Measurements from ENCODE around the gene FAM83E. TPM values are rescaled to one million over a fixed set of nuclear protein-coding genes. Genes with fewer than 3 reads are reported as not detected.

FAM83E gene
- total and polyA plus RNA-seq, 4 donors, result 0.45 to 12.3 (median 0.74) TPM; not detected in 1

GRCh38 chr19:48618278-48618915, 3.5 kb upstream of the FAM83E start:
- peak in 1 of 2 donors; percentile 79 for DNase-seq
- Histone ChIP-seq H3K9me3 (ENCODE audit: control insufficient read depth, low read length) (no peaks in the 10 kb centered on the region), H3K4me1 (ENCODE audit: control insufficient read depth in 1 of 2, insufficient read depth in 2 of 2, low read length in 2 of 2) (no peaks in the 10 kb centered on the region), H3K27me3 (ENCODE audit: control insufficient read depth in 1 of 2, insufficient read depth in 2 of 2, low read length in 1 of 2) (no peaks in the 10 kb centered on the region), H3K27ac (ENCODE audit: low read depth in 1 of 2, low read length in 2 of 2) (peak overlapping the region in 1 of 2 donors; percentile 42), H3K4me3 (ENCODE audit: low read length in 2 of 2) (peak overlapping the region; percentile 81 to 87), H3K36me3 (ENCODE audit: control insufficient read depth in 1 of 2, insufficient read depth in 2 of 2, low read length in 1 of 2) (peaks cover 0 to 10% of the 10 kb centered on the region in 2 donors)
- intact Hi-C loops (cut with DNase I), result no loop called here
- WGBS, 2 donors, result 1% methylated on average over 18 of the region's 18 CpGs
- ATAC-seq (ENCODE audit: low FRiP score), result no peak

- no peaks in the 10 kb centered on the region for H3K4me1 ChIP-seq (ENCODE audit: control insufficient read depth in 1 of 2, insufficient read depth in 2 of 2, low read length in 2 of 2)
- no peaks in the 10 kb centered on the region for H3K27me3 ChIP-seq (ENCODE audit: control insufficient read depth in 1 of 2, insufficient read depth in 2 of 2, low read length in 1 of 2)
- H3K27ac ChIP-seq (ENCODE audit: low read depth in 1 of 2, low read length in 2 of 2), result no peak overlapping the region
- WGBS, 2 donors, result 55 to 56% methylated on average over 18 of the region's 18 CpGs
- H3K36me3 ChIP-seq (ENCODE audit: control insufficient read depth in 1 of 2, insufficient read depth in 2 of 2, low read length in 1 of 2), result peaks cover 0 to 10% of the 10 kb centered on the region in 2 donors
- ATAC-seq (ENCODE audit: low FRiP score) (no peak), DNase-seq (no peak)
- intact Hi-C loops (cut with DNase I), result no loop called here
- H3K9me3 ChIP-seq (ENCODE audit: control insufficient read depth, low read length), result no peaks in the 10 kb centered on the region
- H3K4me3 ChIP-seq (ENCODE audit: low read length in 2 of 2), result no peak overlapping the region
Observed at GRCh38 chr19:48617146-48617937, 2.5 kb upstream of the FAM83E start.

GRCh38 chr19:48616491-48617056, 1.7 kb upstream of the FAM83E start:
- DNase-seq, result no peak
- Histone ChIP-seq H3K36me3 (ENCODE audit: control insufficient read depth in 1 of 2, insufficient read depth in 2 of 2, low read length in 1 of 2) (peaks cover 0 to 10% of the 10 kb centered on the region in 2 donors), H3K4me3 (ENCODE audit: low read length in 2 of 2) (no peak overlapping the region), H3K9me3 (ENCODE audit: control insufficient read depth, low read length) (no peaks in the 10 kb centered on the region), H3K4me1 (ENCODE audit: control insufficient read depth in 1 of 2, insufficient read depth in 2 of 2, low read length in 2 of 2) (no peaks in the 10 kb centered on the region), H3K27ac (ENCODE audit: low read depth in 1 of 2, low read length in 2 of 2) (no peak overlapping the region), H3K27me3 (ENCODE audit: control insufficient read depth in 1 of 2, insufficient read depth in 2 of 2, low read length in 1 of 2) (no peaks in the 10 kb centered on the region)
- intact Hi-C loops (cut with DNase I), result no loop called here
- ATAC-seq (ENCODE audit: low FRiP score), result no peak
- 74 to 80% methylated on average over 12 of the region's 12 CpGs for WGBS, 2 donors

- WGBS, 2 donors, result 71 to 78% methylated on average over 16 of the region's 16 CpGs
- DNase-seq, result peak in 1 of 2 donors; percentile 75
- Histone ChIP-seq H3K36me3 (ENCODE audit: control insufficient read depth in 1 of 2, insufficient read depth in 2 of 2, low read length in 1 of 2) (peaks cover 0 to 10% of the 10 kb centered on the region in 2 donors), H3K27ac (ENCODE audit: low read depth in 1 of 2, low read length in 2 of 2) (no peak overlapping the region), H3K9me3 (ENCODE audit: control insufficient read depth, low read length) (no peaks in the 10 kb centered on the region), H3K27me3 (ENCODE audit: control insufficient read depth in 1 of 2, insufficient read depth in 2 of 2, low read length in 1 of 2) (no peaks in the 10 kb centered on the region), H3K4me3 (ENCODE audit: low read length in 2 of 2) (no peak overlapping the region), H3K4me1 (ENCODE audit: control insufficient read depth in 1 of 2, insufficient read depth in 2 of 2, low read length in 2 of 2) (no peaks in the 10 kb centered on the region)
- intact Hi-C loops (cut with DNase I), result no loop called here
- no peak for ATAC-seq (ENCODE audit: low FRiP score)
Observed at GRCh38 chr19:48616041-48616436, 1.2 kb upstream of the FAM83E start.

- DNase-seq, result no peak
- Histone ChIP-seq H3K36me3 (ENCODE audit: control insufficient read depth in 1 of 2, insufficient read depth in 2 of 2, low read length in 1 of 2) (peaks cover 0 to 10% of the 10 kb centered on the region in 2 donors), H3K9me3 (ENCODE audit: control insufficient read depth, low read length) (no peaks in the 10 kb centered on the region), H3K4me3 (ENCODE audit: low read length in 2 of 2) (no peak overlapping the region), H3K27me3 (ENCODE audit: control insufficient read depth in 1 of 2, insufficient read depth in 2 of 2, low read length in 1 of 2) (no peaks in the 10 kb centered on the region), H3K4me1 (ENCODE audit: control insufficient read depth in 1 of 2, insufficient read depth in 2 of 2, low read length in 2 of 2) (no peaks in the 10 kb centered on the region), H3K27ac (ENCODE audit: low read depth in 1 of 2, low read length in 2 of 2) (no peak overlapping the region)
- WGBS, 2 donors, result 63 to 69% methylated on average over 19 of the region's 19 CpGs
- intact Hi-C loops (cut with DNase I), result no loop called here
- ATAC-seq (ENCODE audit: low FRiP score), result no peak
Observed at GRCh38 chr19:48615231-48616040, 560 bp upstream of the FAM83E start.

- H3K27me3 ChIP-seq (ENCODE audit: control insufficient read depth in 1 of 2, insufficient read depth in 2 of 2, low read length in 1 of 2), result no peaks in the 10 kb centered on the region
- 77% methylated on average over 13 of the region's 13 CpGs for WGBS, 2 donors
- H3K36me3 ChIP-seq (ENCODE audit: control insufficient read depth in 1 of 2, insufficient read depth in 2 of 2, low read length in 1 of 2), result peaks cover 0 to 10% of the 10 kb centered on the region in 2 donors
- no peak overlapping the region for H3K27ac ChIP-seq (ENCODE audit: low read depth in 1 of 2, low read length in 2 of 2)
- no peaks in the 10 kb centered on the region for H3K4me1 ChIP-seq (ENCODE audit: control insufficient read depth in 1 of 2, insufficient read depth in 2 of 2, low read length in 2 of 2)
- intact Hi-C loops (cut with DNase I), result no loop called here
- DNase-seq (no peak), ATAC-seq (ENCODE audit: low FRiP score) (no peak)
- no peak overlapping the region for H3K4me3 ChIP-seq (ENCODE audit: low read length in 2 of 2)
- no peaks in the 10 kb centered on the region for H3K9me3 ChIP-seq (ENCODE audit: control insufficient read depth, low read length)
Observed at GRCh38 chr19:48613852-48614435, 932 bp downstream of the FAM83E start.

GRCh38 chr19:48613024-48613851, 1.6 kb downstream of the FAM83E start:
- H3K27me3 ChIP-seq (ENCODE audit: control insufficient read depth in 1 of 2, insufficient read depth in 2 of 2, low read length in 1 of 2), result no peaks in the 10 kb centered on the region
- H3K4me1 ChIP-seq (ENCODE audit: control insufficient read depth in 1 of 2, insufficient read depth in 2 of 2, low read length in 2 of 2), result no peaks in the 10 kb centered on the region
- peaks cover 0 to 10% of the 10 kb centered on the region in 2 donors for H3K36me3 ChIP-seq (ENCODE audit: control insufficient read depth in 1 of 2, insufficient read depth in 2 of 2, low read length in 1 of 2)
- no peaks in the 10 kb centered on the region for H3K9me3 ChIP-seq (ENCODE audit: control insufficient read depth, low read length)
- DNase-seq, result peak in 1 of 2 donors; percentile 79
- no peak overlapping the region for H3K4me3 ChIP-seq (ENCODE audit: low read length in 2 of 2)
- no peak overlapping the region for H3K27ac ChIP-seq (ENCODE audit: low read depth in 1 of 2, low read length in 2 of 2)
- peak; percentile 17 for ATAC-seq (ENCODE audit: low FRiP score)
- WGBS, 2 donors, result 73 to 77% methylated on average over 39 of the region's 39 CpGs
- intact Hi-C loops (cut with DNase I), result no loop called here

Measured in aorta (tissue), 5 donors.